HAP-1 (cell line): ENCODE results near the gene EML6.

Source experiments
- DNase-seq, 2 experiments: peaks; one replicate each; pipeline ENCODE4 v3.0.0-alpha.2; 2016 to 2020; ENCODE audit warnings: low spot score in 2 of 2
- H3K27me3 ChIP-seq: fragments of 250-450 bp; sonication (Bioruptor Pico); 2 replicates; pipeline ENCODE4 v1.5.1; 2020; ENCODE audit warnings: low read depth, mild to moderate bottlenecking, moderate library complexity
- H3K36me3 ChIP-seq: fragments of 250-450 bp; sonication (Bioruptor Pico); replicated peaks from 2 replicates; pipeline ENCODE4 v1.5.1; 2020; ENCODE audit warnings: mild to moderate bottlenecking
- H3K4me1 ChIP-seq: fragments of 250-450 bp; sonication (Bioruptor Pico); 2 replicates; pipeline ENCODE4 v1.5.1; 2020; ENCODE audit warnings: mild to moderate bottlenecking
- H3K4me3 ChIP-seq: fragments of 250-450 bp; sonication (Bioruptor Pico); 2 replicates; pipeline ENCODE4 v1.5.1; 2020; ENCODE audit warnings: mild to moderate bottlenecking, moderate library complexity
- H3K9me3 ChIP-seq: fragments of 250-450 bp; sonication (Bioruptor Pico); 2 replicates; pipeline ENCODE4 v1.5.1; 2020; ENCODE audit warnings: mild to moderate bottlenecking, moderate library complexity
- in situ Hi-C: fragments of 300-500 bp; cut with MboI; formaldehyde crosslinking; loops from 3 replicates; pipeline ENCODE4 v1.14.3; 2020; ENCODE audit warnings: low sequenced_read_pairs, inconsistent platforms, mixed read lengths

Gene EML6

GRCh38 chr2:54903736-54904554 lies 180.5 kb downstream of the EML6 start:
- no peaks in the 10 kb centered on the region for H3K36me3 ChIP-seq
- in situ Hi-C loops, result no loop called here
- H3K27me3 ChIP-seq, result no peaks in the 10 kb centered on the region
- no peaks in the 10 kb centered on the region for H3K9me3 ChIP-seq
- no peak for DNase-seq
- no peaks in the 10 kb centered on the region; the same call in 1 of the 2 replicates for H3K4me1 ChIP-seq
- H3K4me3 ChIP-seq, result no peak overlapping the region

- Histone ChIP-seq H3K9me3 (no peaks in the 10 kb centered on the region), H3K4me3 (no peak overlapping the region), H3K4me1 (no peaks in the 10 kb centered on the region; the same call in 1 of the 2 replicates), H3K36me3 (no peaks in the 10 kb centered on the region), H3K27me3 (no peaks in the 10 kb centered on the region)
- in situ Hi-C loops, result no loop called here
- DNase-seq, result no peak
These were observed 181.4 kb downstream of the EML6 start for GRCh38 chr2:54904836-54905235.

GRCh38 chr2:54906716-54907115 lies 183.3 kb downstream of the EML6 start:
- Histone ChIP-seq H3K4me1 (no peaks in the 10 kb centered on the region; the same call in 1 of the 2 replicates), H3K27me3 (no peaks in the 10 kb centered on the region), H3K36me3 (no peaks in the 10 kb centered on the region), H3K9me3 (no peaks in the 10 kb centered on the region), H3K4me3 (no peak overlapping the region)
- in situ Hi-C loops, result no loop called here
- DNase-seq, result no peak

GRCh38 chr2:54907663-54908062 lies 184.2 kb downstream of the EML6 start:
- no peaks in the 10 kb centered on the region for H3K27me3 ChIP-seq
- H3K4me3 ChIP-seq, result no peak overlapping the region
- in situ Hi-C loops, result no loop called here
- H3K4me1 ChIP-seq, result no peaks in the 10 kb centered on the region; the same call in 1 of the 2 replicates
- H3K9me3 ChIP-seq, result no peaks in the 10 kb centered on the region
- no peak for DNase-seq
- no peaks in the 10 kb centered on the region for H3K36me3 ChIP-seq

GRCh38 chr2:54908591-54908990 lies 185.1 kb downstream of the EML6 start:
- Histone ChIP-seq H3K27me3 (no peaks in the 10 kb centered on the region), H3K36me3 (no peaks in the 10 kb centered on the region), H3K4me1 (no peaks in the 10 kb centered on the region), H3K4me3 (no peak overlapping the region), H3K9me3 (no peaks in the 10 kb centered on the region)
- in situ Hi-C loops, result no loop called here
- no peak for DNase-seq

- H3K9me3 ChIP-seq, result no peaks in the 10 kb centered on the region
- no peak overlapping the region for H3K4me3 ChIP-seq
- H3K27me3 ChIP-seq, result no peaks in the 10 kb centered on the region
- H3K36me3 ChIP-seq, result no peaks in the 10 kb centered on the region
- in situ Hi-C loops, result no loop called here
- no peaks in the 10 kb centered on the region for H3K4me1 ChIP-seq
- DNase-seq, result no peak
These were observed 185.5 kb downstream of the EML6 start for GRCh38 chr2:54909001-54909400.

GRCh38 chr2:54912305-54912704 lies 188.8 kb downstream of the EML6 start:
- no peaks in the 10 kb centered on the region for H3K27me3 ChIP-seq
- H3K9me3 ChIP-seq, result no peaks in the 10 kb centered on the region
- H3K36me3 ChIP-seq, result no peaks in the 10 kb centered on the region
- no peak overlapping the region for H3K4me3 ChIP-seq
- no peak for DNase-seq
- H3K4me1 ChIP-seq, result peaks cover 9% of the 10 kb centered on the region
- in situ Hi-C loops, result no loop called here

- Histone ChIP-seq H3K9me3 (no peaks in the 10 kb centered on the region), H3K4me1 (peaks cover 9% of the 10 kb centered on the region), H3K36me3 (no peaks in the 10 kb centered on the region), H3K27me3 (no peaks in the 10 kb centered on the region), H3K4me3 (no peak overlapping the region)
- no peak for DNase-seq
- in situ Hi-C loops, result no loop called here
These were observed 189.4 kb downstream of the EML6 start for GRCh38 chr2:54912893-54913292.

GRCh38 chr2:54914637-54915036 lies 191.2 kb downstream of the EML6 start:
- Histone ChIP-seq H3K9me3 (no peaks in the 10 kb centered on the region), H3K36me3 (no peaks in the 10 kb centered on the region), H3K27me3 (no peaks in the 10 kb centered on the region), H3K4me1 (peaks cover 9% of the 10 kb centered on the region), H3K4me3 (no peak overlapping the region)
- in situ Hi-C loops, result no loop called here
- DNase-seq, result no peak

- DNase-seq, result no peak
- in situ Hi-C loops, result no loop called here
- H3K9me3 ChIP-seq, result no peaks in the 10 kb centered on the region
- H3K4me3 ChIP-seq, result no peak overlapping the region
- no peaks in the 10 kb centered on the region for H3K36me3 ChIP-seq
- H3K4me1 ChIP-seq, result peaks cover 9% of the 10 kb centered on the region
- no peaks in the 10 kb centered on the region for H3K27me3 ChIP-seq
These were observed 191.6 kb downstream of the EML6 start for GRCh38 chr2:54915101-54915500.

- Histone ChIP-seq H3K36me3 (no peaks in the 10 kb centered on the region), H3K4me3 (no peak overlapping the region), H3K27me3 (no peaks in the 10 kb centered on the region), H3K4me1 (peaks cover 9% of the 10 kb centered on the region), H3K9me3 (no peaks in the 10 kb centered on the region; the same call in 1 of the 2 replicates)
- no peak for DNase-seq
- in situ Hi-C loops, result no loop called here
These were observed 193.2 kb downstream of the EML6 start for GRCh38 chr2:54916637-54917036.

- in situ Hi-C loops, result no loop called here
- Histone ChIP-seq H3K4me1 (peaks cover 9% of the 10 kb centered on the region), H3K4me3 (no peak overlapping the region), H3K36me3 (no peaks in the 10 kb centered on the region), H3K9me3 (no peaks in the 10 kb centered on the region; the same call in 1 of the 2 replicates), H3K27me3 (no peaks in the 10 kb centered on the region)
- no peak for DNase-seq
These were observed 195.3 kb downstream of the EML6 start for GRCh38 chr2:54918647-54919280.

GRCh38 chr2:54920660-54921059 lies 197.2 kb downstream of the EML6 start:
- Histone ChIP-seq H3K4me1 (peaks cover 7% of the 10 kb centered on the region), H3K27me3 (no peaks in the 10 kb centered on the region), H3K4me3 (no peak overlapping the region), H3K9me3 (no peaks in the 10 kb centered on the region; the same call in 1 of the 2 replicates), H3K36me3 (no peaks in the 10 kb centered on the region)
- DNase-seq, result no peak
- in situ Hi-C loops, result no loop called here

- Histone ChIP-seq H3K4me1 (no peaks in the 10 kb centered on the region), H3K36me3 (no peaks in the 10 kb centered on the region), H3K27me3 (no peaks in the 10 kb centered on the region), H3K4me3 (no peak overlapping the region), H3K9me3 (no peaks in the 10 kb centered on the region; the same call in 1 of the 2 replicates)
- no peak for DNase-seq
- in situ Hi-C loops, result no loop called here
These were observed 200.7 kb downstream of the EML6 start for GRCh38 chr2:54924121-54924520.
